ENCODE results near the gene EXOC1L. TPM values are rescaled to one million over a fixed set of nuclear protein-coding genes. Genes with fewer than 3 reads are reported as not detected.

Gene EXOC1L
- total RNA-seq, 2 experiments from 2014 or later, result not detected

DNA sequence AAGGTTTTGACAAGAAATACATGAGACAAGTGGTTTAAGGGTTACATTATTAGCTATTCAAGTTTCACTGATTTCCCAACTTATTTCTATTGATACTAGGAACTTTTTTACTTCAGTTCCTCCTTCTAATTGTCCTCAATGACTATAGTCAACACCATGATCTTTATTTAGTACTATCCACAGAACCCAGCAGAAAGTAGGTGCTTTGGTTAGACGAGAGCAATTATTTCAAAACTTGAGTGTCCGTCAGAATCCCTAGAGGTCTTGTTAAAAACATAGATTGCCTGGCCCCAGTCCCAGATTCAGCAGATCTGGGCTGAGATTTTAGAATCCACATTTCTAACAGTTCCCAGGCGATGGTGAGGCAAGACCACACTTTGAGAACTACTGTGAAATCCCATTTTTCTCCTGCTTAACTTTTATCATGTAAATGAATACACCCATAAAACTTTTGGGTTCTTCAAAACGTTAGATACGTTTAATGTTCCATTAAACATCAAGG lies 51.8 kb downstream of the EXOC1L start:
- ChIA-PET POLR2A (no interaction called here), CTCF (interaction anchor here (1.4 kb wide), 1 partner anchor 17 kb away, joined by 3 read pairs; no protein-coding TSS in a partner anchor)

DNA sequence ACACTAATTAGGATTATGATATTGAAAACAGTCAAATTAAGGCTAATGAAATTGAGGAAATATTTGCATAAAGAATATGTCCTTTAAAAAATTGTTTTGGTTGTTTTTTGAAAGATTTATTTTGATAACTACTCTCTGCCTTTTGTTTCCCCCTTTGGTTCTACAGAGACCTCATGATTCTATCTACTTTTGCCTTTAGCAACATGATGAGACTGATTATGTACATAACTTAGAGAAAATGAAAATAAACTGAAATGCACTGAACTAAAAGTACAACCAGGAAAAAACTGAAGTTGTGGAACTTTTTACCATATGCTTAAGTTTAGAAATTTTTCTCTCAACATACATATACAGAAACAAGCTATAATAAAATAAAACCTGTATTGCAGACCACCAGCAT lies 55.2 kb downstream of the EXOC1L start:
- POLR2A ChIA-PET, result no interaction called here
- CTCF ChIA-PET, result no interaction called here

DNA sequence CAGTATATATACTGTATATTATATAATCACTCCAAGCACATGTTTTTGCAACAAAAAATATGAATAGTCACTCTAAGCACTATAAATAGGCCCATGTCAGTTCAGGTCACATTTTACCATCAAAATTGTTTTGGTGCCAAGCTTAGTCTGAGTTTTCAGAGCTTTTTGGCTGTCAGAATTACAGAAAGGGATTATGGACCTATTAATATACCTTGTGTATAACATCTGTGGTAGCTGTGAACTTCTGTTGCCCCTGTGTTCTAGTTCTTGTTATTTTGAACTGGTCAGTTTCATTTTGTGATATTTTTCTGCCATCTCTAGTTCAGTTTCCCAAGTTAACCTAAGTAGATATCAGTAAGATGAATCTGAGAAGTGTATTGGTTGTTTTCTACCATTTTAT lies 56.8 kb downstream of the EXOC1L start:
- CTCF ChIA-PET, result no interaction called here

DNA sequence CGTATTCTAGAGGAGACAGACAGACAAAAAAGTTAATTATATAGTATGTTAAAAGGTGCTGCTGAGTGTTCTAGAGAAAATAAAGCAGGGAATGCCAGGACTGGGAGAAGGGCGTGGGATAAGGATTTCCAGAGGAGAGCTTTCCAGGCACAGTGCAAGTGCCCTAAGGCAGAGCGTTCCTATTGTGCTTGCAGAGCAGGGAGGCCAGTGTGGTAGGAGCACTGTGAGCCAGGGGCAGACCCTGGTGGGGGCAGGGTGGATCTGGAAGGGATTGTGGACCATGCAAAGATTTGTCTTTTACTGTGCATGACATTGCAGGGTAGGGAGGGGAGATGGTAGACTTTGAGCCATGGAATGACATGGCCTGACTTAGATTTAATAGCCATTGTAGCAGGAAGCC lies 59.6 kb downstream of the EXOC1L start:
- CTCF ChIA-PET, result no interaction called here
- POLR2A ChIA-PET, result no interaction called here

More for the DNA sequence above, 56.8 kb downstream of the EXOC1L start:
- POLR2A ChIA-PET, result no interaction called here

DNA sequence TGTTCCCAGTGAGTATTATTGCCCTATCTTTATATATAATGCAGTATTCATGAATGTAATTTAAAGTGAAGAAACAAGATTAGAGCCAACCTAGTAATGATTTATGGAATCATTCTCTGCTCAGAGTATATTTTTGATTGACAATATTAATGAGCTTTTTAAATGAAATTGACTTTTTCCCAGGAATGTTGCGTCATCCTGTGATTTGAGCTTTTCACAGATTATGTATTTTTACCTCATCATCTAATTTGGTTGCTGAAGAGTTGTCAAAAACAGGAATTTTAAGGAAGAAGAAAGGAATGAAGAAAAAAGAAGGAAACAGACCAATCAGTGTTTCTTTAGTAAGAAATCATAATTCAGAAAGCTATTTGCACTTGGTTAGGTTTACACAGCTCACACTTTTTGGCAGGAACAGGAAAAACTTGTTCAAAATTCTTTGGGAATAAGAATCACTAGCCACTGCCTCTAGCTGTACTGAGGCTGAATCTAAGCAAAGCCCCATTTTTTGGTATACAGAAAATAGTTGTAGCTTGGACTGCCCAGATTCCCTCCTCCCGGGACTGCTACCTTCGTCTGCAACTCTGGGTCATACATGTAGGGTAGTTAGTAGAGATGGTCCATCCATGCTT lies 61.2 kb downstream of the EXOC1L start:
- CTCF ChIA-PET, result no interaction called here
- POLR2A ChIA-PET, result no interaction called here

DNA sequence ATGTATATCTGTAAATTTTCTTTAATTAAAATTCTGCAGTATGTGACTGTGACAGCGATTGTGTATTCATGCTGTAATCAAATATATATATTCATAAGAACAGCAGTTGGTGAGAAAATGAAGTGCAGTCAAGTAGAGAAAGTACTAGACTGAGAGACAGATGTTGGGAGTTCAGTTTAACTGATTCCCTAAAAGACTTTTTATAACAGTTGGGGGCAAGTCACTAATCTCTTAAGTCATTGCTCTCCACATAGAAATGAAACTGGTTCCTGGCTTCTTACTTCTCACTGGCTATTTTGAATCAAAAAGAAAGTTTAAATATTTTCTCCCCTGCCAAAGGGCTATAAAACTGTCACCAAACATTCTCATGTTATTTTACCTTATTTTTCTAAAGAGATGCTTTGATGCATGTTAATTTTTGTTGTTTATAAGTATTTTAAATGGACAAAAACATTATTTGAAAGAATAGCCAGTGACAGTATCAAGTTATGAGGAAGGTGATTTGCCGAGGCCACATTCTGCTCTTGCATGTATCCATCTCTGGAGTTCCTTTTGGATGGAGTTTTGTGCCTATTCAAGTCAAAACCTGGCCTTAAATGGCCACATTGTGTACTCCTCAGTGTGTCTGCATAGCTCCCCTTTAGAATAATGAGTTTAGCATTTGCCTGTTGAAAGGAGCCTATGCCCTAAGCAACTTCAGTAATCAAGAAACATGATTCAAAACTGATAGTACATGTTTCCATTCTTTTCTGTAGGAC lies 64.7 kb downstream of the EXOC1L start:
- CTCF ChIA-PET, result no interaction called here
- POLR2A ChIA-PET, result no interaction called here

DNA sequence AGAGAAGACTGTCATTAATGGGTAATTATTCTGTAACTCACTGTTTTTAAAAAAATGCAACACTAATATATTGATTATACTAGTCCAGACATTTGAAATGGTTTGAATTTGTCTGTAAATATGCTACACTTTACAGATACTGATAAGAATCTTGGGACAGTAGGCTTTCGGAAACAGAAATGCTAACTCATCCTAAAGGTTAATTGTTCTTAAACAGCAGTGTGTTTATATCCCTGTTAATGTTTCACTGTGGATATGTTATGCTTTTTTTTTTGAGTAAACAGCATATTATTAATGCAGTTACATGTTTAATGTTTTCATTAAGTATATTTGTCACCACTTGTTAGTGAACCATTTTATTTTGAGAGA lies 65.2 kb downstream of the EXOC1L start:
- CTCF ChIA-PET, result no interaction called here
- POLR2A ChIA-PET, result no interaction called here

Other genes starting within 250 kb of the EXOC1L start
- not detected for gene PDCL2, start 227.5 kb upstream of the EXOC1L start, total RNA-seq
- gene NMU, start 183.5 kb upstream of the EXOC1L start, total RNA-seq, result under 1 TPM in 1 of 2 experiments, not detected in 1; 0.23 TPM
- gene EXOC1, start 33.9 kb downstream of the EXOC1L start, total RNA-seq, result 10 to 100 TPM; 19.9 TPM
- 10 to 100 TPM; 13.0 to 13.4 TPM for gene CEP135, start 129.2 kb downstream of the EXOC1L start, total RNA-seq